Stomach (tissue), 9 donors: ENCODE results near the gene KHSRP. TPM values are rescaled to one million over a fixed set of nuclear protein-coding genes. Genes with fewer than 3 reads are reported as not detected.

ENCODE experiments used
- DNase-seq, 2 donors: peaks; one replicate each; pipeline versions ENCODE4 v3.0.0 to v3.0.0-alpha.2; 2013 to 2019
- H3K27ac ChIP-seq, 5 donors: fragments of 200-600 bp in 4 of 5; sonication (generic) in 4 of 5; one replicate each; pipeline ENCODE4 v1.5.1; 2013 to 2019; ENCODE audit warnings: mild to moderate bottlenecking in 1 of 5, moderate library complexity in 1 of 5
- H3K27me3 ChIP-seq, 3 donors: fragments of 200-600 bp; sonication (generic); one replicate each; pipeline ENCODE4 v1.5.1; 2017 to 2019; ENCODE audit warnings: mixed run types in 1 of 3
- H3K36me3 ChIP-seq, 4 donors: fragments of 200-600 bp; sonication (generic); 1 replicate in 3 of 4; 2 replicates in 1 of 4; pipeline ENCODE4 v1.5.1; 2016 to 2019
- H3K4me1 ChIP-seq, 4 donors: fragments of 200-600 bp; sonication (generic); one replicate each; pipeline ENCODE4 v1.5.1; 2016 to 2019
- H3K4me3 ChIP-seq, 4 donors: fragments of 200-600 bp; sonication (generic) in 3 of 4; one replicate each; pipeline ENCODE4 v1.5.1; 2016 to 2019; ENCODE audit warnings: mild to moderate bottlenecking in 1 of 4
- H3K9me3 ChIP-seq, 4 donors: fragments of 200-600 bp; sonication (generic); one replicate each; pipeline ENCODE4 v1.5.1; 2016 to 2019
- EP300 ChIP-seq: sonication (generic); formaldehyde crosslinking; IDR thresholded peaks from one replicate; pipeline ENCODE4 v1.6.1; 2017; ENCODE audit warnings: antibody characterized with exemption
- POLR2A ChIP-seq, 4 donors: fragments of 450-650 bp; IDR thresholded peaks; one replicate each; pipeline ENCODE4 v1.6.1; 2016; ENCODE audit warnings: antibody characterized with exemption in 4 of 4, control low read depth in 2 of 4, mild to moderate bottlenecking in 1 of 4, moderate library complexity in 1 of 4
- POLR2AphosphoS5 ChIP-seq, 3 donors: sonication (generic); formaldehyde crosslinking; IDR thresholded peaks; one replicate each; pipeline ENCODE4 v1.6.1; 2016; ENCODE audit warnings: antibody characterized with exemption in 3 of 3
- WGBS, 5 donors: extraction: QIAGEN DNeasy Blood & Tissue Kit in 3 of 5; methylation state at CpG; one replicate each; pipeline versions ENCODE4 v1.1.5 to v1.1.7; 2013 to 2018; 5-methylcytosine and 5-hydroxymethylcytosine counted together
- intact Hi-C: fragments of 100-400 bp; cut with DNase I; formaldehyde crosslinking; loops from one replicate; pipeline ENCODE4 v1.15.1; 2023; ENCODE audit warnings: low total_unique reads
- polyA plus RNA-seq, 3 donors: library from polyadenylated mRNA; stranded (reverse); fragments of 200-250 nt; gene quantifications; one replicate each; pipeline ENCODE4 v1.2.3, GENCODE V29; 2013
- total RNA-seq, 5 donors: library from RNA; depleted of rRNA; stranded (reverse); fragments of >200 nt; gene quantifications; one replicate each; pipeline versions ENCODE4 v1.1.0 to v1.2.3, GENCODE V29; 2014 to 2016
- TF ChIP-seq, protein P1 (sequence below), 7 experiments: fragments of 450-650 bp in 4 of 7; fragments of 200-600 bp in 3 of 7; sonication (generic) in 3 of 7; IDR thresholded peaks; one replicate each; pipeline ENCODE4 v1.5.1; 2016 to 2019; ENCODE audit warnings: antibody characterized with exemption in 7 of 7, control low read depth in 2 of 7, mild to moderate bottlenecking in 1 of 7
- donor health status: healthy with polysubstance abuse.
- donor health status: Bipolar disorder and iron deficiency.
- donor health status: healthy.

Gene KHSRP
- total and polyA plus RNA-seq, 8 donors, result 49.1 to 130 (median 111) TPM

DNA sequence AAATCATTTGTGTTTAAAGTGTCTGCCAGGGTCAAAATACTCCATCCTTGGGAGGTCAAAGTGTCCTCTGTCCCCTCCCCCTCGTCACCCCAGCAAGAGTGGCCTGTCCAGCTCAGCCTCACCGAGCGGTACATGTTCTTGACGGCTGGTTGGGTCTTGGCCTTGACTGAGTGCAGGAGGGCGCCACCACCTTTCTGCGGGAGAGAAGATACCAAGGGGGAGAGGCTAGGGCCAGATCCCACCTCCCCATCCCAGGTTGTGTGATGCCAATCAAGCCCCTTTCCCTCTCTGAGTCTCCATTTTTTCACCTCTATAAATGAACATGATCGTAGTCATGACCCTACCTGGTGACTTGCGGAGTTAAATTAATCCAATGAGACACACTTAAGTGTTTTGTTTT is 45.6 kb upstream of the KHSRP start:
- TF ChIP-seq, protein P1, sequence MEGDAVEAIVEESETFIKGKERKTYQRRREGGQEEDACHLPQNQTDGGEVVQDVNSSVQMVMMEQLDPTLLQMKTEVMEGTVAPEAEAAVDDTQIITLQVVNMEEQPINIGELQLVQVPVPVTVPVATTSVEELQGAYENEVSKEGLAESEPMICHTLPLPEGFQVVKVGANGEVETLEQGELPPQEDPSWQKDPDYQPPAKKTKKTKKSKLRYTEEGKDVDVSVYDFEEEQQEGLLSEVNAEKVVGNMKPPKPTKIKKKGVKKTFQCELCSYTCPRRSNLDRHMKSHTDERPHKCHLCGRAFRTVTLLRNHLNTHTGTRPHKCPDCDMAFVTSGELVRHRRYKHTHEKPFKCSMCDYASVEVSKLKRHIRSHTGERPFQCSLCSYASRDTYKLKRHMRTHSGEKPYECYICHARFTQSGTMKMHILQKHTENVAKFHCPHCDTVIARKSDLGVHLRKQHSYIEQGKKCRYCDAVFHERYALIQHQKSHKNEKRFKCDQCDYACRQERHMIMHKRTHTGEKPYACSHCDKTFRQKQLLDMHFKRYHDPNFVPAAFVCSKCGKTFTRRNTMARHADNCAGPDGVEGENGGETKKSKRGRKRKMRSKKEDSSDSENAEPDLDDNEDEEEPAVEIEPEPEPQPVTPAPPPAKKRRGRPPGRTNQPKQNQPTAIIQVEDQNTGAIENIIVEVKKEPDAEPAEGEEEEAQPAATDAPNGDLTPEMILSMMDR (IDR thresholded peaks at IDR 0.05), result no peak
- TF ChIP-seq POLR2AphosphoS5 (IDR thresholded peaks at IDR 0.05), result no peak
- no peak for TF ChIP-seq POLR2A (IDR thresholded peaks at IDR 0.05)
- no peak for TF ChIP-seq EP300
- H3K4me1 ChIP-seq, result peaks cover 4 to 23% (median 7%) of the 10 kb centered on the region in 4 donors
- peaks cover 4 to 53% (median 24%) of the 10 kb centered on the region in 4 donors for H3K36me3 ChIP-seq
- intact Hi-C loops, result no loop called here
- no peaks in the 10 kb centered on the region for H3K9me3 ChIP-seq
- peaks cover 0 to 14% (median 1%) of the 10 kb centered on the region in 3 donors for H3K27me3 ChIP-seq
- H3K27ac ChIP-seq, result no peak overlapping the region
- H3K4me3 ChIP-seq, result no peak overlapping the region
- DNase-seq, result no peak
- 70 to 75% (median 74%) methylated on average over 8 of the region's 8 CpGs for WGBS, 5 donors

DNA sequence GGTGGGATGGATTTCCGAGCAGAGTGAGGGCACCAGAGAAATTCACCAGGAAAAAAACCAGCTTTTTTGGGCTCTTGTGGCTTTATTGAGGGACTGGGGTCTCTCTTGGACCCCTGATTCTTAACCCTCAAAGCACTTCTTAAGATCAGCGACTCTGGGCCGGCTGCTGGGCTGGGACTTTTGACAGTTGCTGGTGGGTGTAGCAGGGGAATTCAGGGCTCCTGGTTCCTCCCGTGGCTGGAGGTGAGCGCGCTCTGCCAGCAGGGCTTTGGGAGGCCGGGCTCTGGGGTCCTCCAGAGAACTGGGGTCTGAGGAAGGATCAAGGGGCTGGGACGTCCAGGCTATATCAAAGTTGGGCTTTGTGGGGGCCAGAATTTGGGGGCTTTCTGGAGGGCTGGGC is 42.8 kb upstream of the KHSRP start:
- Histone ChIP-seq H3K27ac (no peak overlapping the region), H3K27me3 (peaks cover 0 to 34% (median 13%) of the 10 kb centered on the region in 3 donors), H3K36me3 (peaks cover 4 to 49% (median 24%) of the 10 kb centered on the region in 4 donors), H3K9me3 (no peaks in the 10 kb centered on the region), H3K4me3 (no peak overlapping the region), H3K4me1 (peaks cover 4 to 32% (median 12%) of the 10 kb centered on the region in 4 donors)
- WGBS, 5 donors, result 82 to 93% (median 86%) methylated on average over 8 of the region's 8 CpGs
- no peak for DNase-seq
- TF ChIP-seq, protein P1 (IDR thresholded peaks at IDR 0.05), result no peak
- TF ChIP-seq POLR2A (IDR thresholded peaks at IDR 0.05) (no peak), EP300 (no peak), POLR2AphosphoS5 (IDR thresholded peaks at IDR 0.05) (no peak)
- intact Hi-C loops, result no loop called here

DNA sequence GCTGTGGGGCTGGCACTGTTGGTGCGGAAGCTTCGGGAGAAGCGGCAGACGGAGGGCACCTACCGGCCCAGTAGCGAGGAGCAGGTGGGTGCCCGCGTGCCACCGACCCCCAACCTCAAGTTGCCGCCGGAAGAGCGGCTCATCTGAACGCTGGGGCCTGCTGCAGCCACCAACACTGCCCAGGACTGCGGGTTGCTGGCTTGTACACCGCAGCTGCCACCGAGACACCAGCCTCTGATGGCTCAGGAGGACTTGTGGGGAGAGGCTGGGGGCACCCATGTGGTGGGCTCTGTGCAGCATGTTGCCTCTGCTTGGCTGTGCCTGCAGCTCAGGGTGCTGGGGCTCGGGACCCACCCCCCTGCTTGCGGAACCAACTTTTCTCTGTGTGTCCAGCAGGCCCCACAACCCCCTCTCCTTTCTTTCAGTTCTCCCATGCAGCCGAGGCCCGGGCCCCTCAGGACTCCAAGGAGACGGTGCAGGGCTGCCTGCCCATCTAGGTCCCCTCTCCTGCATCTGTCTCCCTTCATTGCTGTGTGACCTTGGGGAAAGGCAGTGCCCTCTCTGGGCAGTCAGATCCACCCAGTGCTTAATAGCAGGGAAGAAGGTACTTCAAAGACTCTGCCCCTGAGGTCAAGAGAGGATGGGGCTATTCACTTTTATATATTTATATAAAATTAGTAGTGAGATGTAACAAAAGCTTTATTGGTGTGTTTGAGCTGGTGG is 42.1 kb upstream of the KHSRP start:
- intact Hi-C loops, result no loop called here
- H3K4me3 ChIP-seq, result no peak overlapping the region
- peaks cover 0 to 34% (median 13%) of the 10 kb centered on the region in 3 donors for H3K27me3 ChIP-seq
- H3K4me1 ChIP-seq, result peaks cover 4 to 32% (median 12%) of the 10 kb centered on the region in 4 donors
- peaks cover 4 to 49% (median 24%) of the 10 kb centered on the region in 4 donors for H3K36me3 ChIP-seq
- TF ChIP-seq POLR2A (IDR thresholded peaks at IDR 0.05), result no peak
- TF ChIP-seq, protein P1 (IDR thresholded peaks at IDR 0.05), result no peak
- H3K27ac ChIP-seq, result no peak overlapping the region
- DNase-seq, result no peak
- 88 to 92% (median 92%) methylated on average over 7 to 21 of the region's 21 CpGs for WGBS, 5 donors
- H3K9me3 ChIP-seq, result no peaks in the 10 kb centered on the region

DNA sequence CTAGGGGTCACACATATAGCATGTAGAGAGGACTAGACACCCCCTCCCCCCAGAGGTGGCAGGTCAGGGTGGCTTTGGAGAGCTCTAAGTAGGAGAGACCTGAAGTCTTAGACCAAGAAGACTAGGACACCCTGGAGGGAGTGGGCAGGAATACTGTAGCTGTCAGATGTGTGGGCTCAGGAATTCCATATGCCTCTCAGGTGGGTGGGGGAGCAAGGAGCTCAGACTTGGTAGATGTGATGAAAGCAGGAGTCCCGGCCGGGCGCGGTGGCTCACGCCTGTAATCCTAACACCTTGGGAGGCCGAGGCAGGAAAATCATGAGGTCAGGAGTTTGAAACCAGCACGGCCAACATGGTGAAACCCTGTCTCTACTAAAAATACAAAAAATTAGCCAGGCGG is 41.1 kb upstream of the KHSRP start:
- no peak for TF ChIP-seq EP300
- no peak for TF ChIP-seq POLR2AphosphoS5 (IDR thresholded peaks at IDR 0.05)
- TF ChIP-seq POLR2A (IDR thresholded peaks at IDR 0.05), result no peak
- DNase-seq, result no peak
- WGBS, 5 donors, result 90 to 96% (median 94%) methylated on average over 8 of the region's 8 CpGs
- intact Hi-C loops, result no loop called here
- Histone ChIP-seq H3K27me3 (peaks cover 0 to 34% (median 13%) of the 10 kb centered on the region in 3 donors), H3K4me1 (peaks cover 4 to 35% (median 16%) of the 10 kb centered on the region in 4 donors), H3K9me3 (no peaks in the 10 kb centered on the region), H3K36me3 (peaks cover 4 to 43% (median 24%) of the 10 kb centered on the region in 4 donors), H3K4me3 (peak overlapping the region in 2 of 4 donors; percentile 39 to 71), H3K27ac (peak overlapping the region in 2 of 5 donors; percentile 79 to 90)

DNA sequence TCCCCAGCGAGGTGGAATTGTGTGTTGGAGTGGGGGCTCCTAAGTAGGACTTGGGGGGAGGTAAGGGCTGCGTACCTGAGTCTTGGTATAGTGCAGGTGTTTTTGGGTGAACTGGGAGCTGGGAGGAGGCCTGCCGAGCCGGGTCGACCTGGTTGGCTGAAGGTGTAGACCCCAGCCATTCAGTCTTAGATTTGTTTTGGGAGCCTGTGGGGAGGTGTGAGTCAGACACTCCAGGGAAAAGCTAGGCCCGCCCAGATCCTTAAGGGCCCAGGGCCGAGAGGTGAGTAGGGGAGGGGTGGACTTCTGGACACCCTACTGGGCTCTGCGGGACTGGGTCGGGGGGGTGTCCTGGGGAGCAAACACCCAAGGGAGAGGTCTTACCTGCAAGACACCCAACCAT is 40.4 kb upstream of the KHSRP start:
- TF ChIP-seq POLR2AphosphoS5 (IDR thresholded peaks at IDR 0.05) (no peak), EP300 (no peak), POLR2A (IDR thresholded peaks at IDR 0.05) (no peak)
- TF ChIP-seq, protein P1 (IDR thresholded peaks at IDR 0.05), result no peak
- peak overlapping the region; percentile 79 to 94 (median 90) for H3K27ac ChIP-seq
- intact Hi-C loops, result no loop called here
- H3K36me3 ChIP-seq, result peaks cover 4 to 41% (median 24%) of the 10 kb centered on the region in 4 donors
- WGBS, 5 donors, result 20 to 40% (median 29%) methylated on average over 9 of the region's 9 CpGs
- peaks cover 0 to 34% (median 13%) of the 10 kb centered on the region in 3 donors for H3K27me3 ChIP-seq
- peaks cover 4 to 38% (median 17%) of the 10 kb centered on the region in 4 donors for H3K4me1 ChIP-seq
- H3K9me3 ChIP-seq, result no peaks in the 10 kb centered on the region
- DNase-seq, result peak; percentile 28 to 46
- H3K4me3 ChIP-seq, result peak overlapping the region; percentile 39 to 71 (median 50)
